SK-N-SH (cell line): ENCODE measurements around the gene MATR3. TPM values are rescaled to one million over a fixed set of nuclear protein-coding genes. Genes with fewer than 3 reads are reported as not detected.

Experiments
- CTCF ChIA-PET: fragments of 300-600, 350-600 bp; formaldehyde crosslinking; extraction: SDS; loops from one replicate; lab custom pipeline; 2021; lab: Yijun Ruan, JAX
- POLR2A ChIA-PET: fragments of 350-600 bp; sonication (Branson Sonifier 250); formaldehyde crosslinking; extraction: SDS; loops from one replicate; lab custom pipeline; 2020; ENCODE audit warnings: antibody characterized with exemption, inconsistent platforms; lab: Yijun Ruan, JAX
- DNase-seq: peaks from one replicate; pipeline ENCODE4 v3.0.0; 2012
- H2AFZ ChIP-seq: fragments of 200-600 bp; sonication (generic); 2 replicates; pipeline ENCODE4 v1.8.1; 2016; ENCODE audit warnings: antibody characterized with exemption, mild to moderate bottlenecking, low read depth
- H3F3A ChIP-seq: fragments of 200-600 bp; sonication (generic); replicated peaks from 2 replicates; pipeline ENCODE3; 2016; ENCODE audit warnings: antibody characterized with exemption, mild to moderate bottlenecking; ENCODE audit not compliant: insufficient read depth
- H3K27ac ChIP-seq, 2 experiments: fragments of 200-500 bp in 1 of 2; fragments of 200-600 bp in 1 of 2; sonication (Bioruptor generic) in 1 of 2; sonication (generic), shearing (Covaris generic) in 1 of 2; 2 replicates each; pipeline versions ENCODE4 v1.5.1 to v1.6.1; 2014 to 2016; ENCODE audit warnings: low read depth in 2 of 2, inconsistent platforms in 1 of 2, low read length in 1 of 2, mild to moderate bottlenecking in 1 of 2, mixed read lengths in 1 of 2
- H3K27me3 ChIP-seq: fragments of 200-600 bp; sonication (generic), shearing (Covaris generic); 2 replicates; pipeline ENCODE4 v1.6.1; 2016; ENCODE audit warnings: mixed run types; ENCODE audit not compliant: insufficient read depth
- H3K36me3 ChIP-seq, 2 experiments: fragments of 200-500 bp in 1 of 2; fragments of 200-600 bp in 1 of 2; sonication (Bioruptor generic) in 1 of 2; sonication (generic) in 1 of 2; replicated peaks in 1 of 2; 2 replicates each; pipeline versions ENCODE3 to v1.5.1; 2014 to 2016; ENCODE audit warnings: low read length in 1 of 2, mild to moderate bottlenecking in 1 of 2; ENCODE audit not compliant: insufficient read depth in 2 of 2, control insufficient read depth in 1 of 2
- H3K4me1 ChIP-seq, 2 experiments: fragments of 200-500 bp in 1 of 2; fragments of 200-600 bp in 1 of 2; sonication (Bioruptor generic) in 1 of 2; sonication (generic), shearing (Covaris generic) in 1 of 2; 2 replicates each; pipeline versions ENCODE4 v1.5.1 to v1.6.1; 2014 to 2016; ENCODE audit warnings: low read depth in 1 of 2, low read length in 1 of 2, mixed run types in 1 of 2; ENCODE audit not compliant: insufficient read depth in 2 of 2, control insufficient read depth in 1 of 2
- H3K4me2 ChIP-seq: fragments of 200-600 bp; sonication (generic), shearing (Covaris generic); 2 replicates; pipeline ENCODE4 v1.6.1; 2017; ENCODE audit warnings: mixed run types
- H3K4me3 ChIP-seq, 2 experiments: fragments of 200-500 bp in 1 of 2; fragments of 200-600 bp in 1 of 2; sonication (Bioruptor generic) in 1 of 2; sonication (generic), shearing (Covaris generic) in 1 of 2; 2 replicates each; pipeline versions ENCODE4 v1.5.1 to v1.8.1; 2014 to 2016; ENCODE audit warnings: low read depth in 2 of 2, inconsistent platforms in 1 of 2, low read length in 1 of 2, mild to moderate bottlenecking in 1 of 2, mixed read lengths in 1 of 2, moderate library complexity in 1 of 2
- H3K79me2 ChIP-seq: fragments of 200-600 bp; sonication (generic); 2 replicates; pipeline ENCODE4 v1.8.1; 2017; ENCODE audit warnings: mild to moderate bottlenecking; ENCODE audit not compliant: insufficient read depth
- H3K9ac ChIP-seq: fragments of 200-600 bp; sonication (generic); 2 replicates; pipeline ENCODE4 v1.6.1; 2017; ENCODE audit warnings: mixed run types
- H3K9me2 ChIP-seq: fragments of 200-600 bp; sonication (generic); 2 replicates; pipeline ENCODE4 v1.6.1; 2017; ENCODE audit warnings: mixed run types
- H3K9me3 ChIP-seq: fragments of 200-600 bp; sonication (generic); 2 replicates; pipeline ENCODE4 v1.6.1; 2017; ENCODE audit warnings: mixed run types, mild to moderate bottlenecking, moderate library complexity
- H4K20me1 ChIP-seq: fragments of 200-600 bp; sonication (generic); 2 replicates; pipeline ENCODE4 v1.6.1; 2017; ENCODE audit warnings: mild to moderate bottlenecking, mixed run types; ENCODE audit not compliant: insufficient read depth
- CHD2 ChIP-seq: fragments of 150-350 bp; IDR thresholded peaks from 2 replicates; pipeline ENCODE4 v1.6.1; 2018; ENCODE audit warnings: low read length; ENCODE audit not compliant: partially characterized antibody
- EP300 ChIP-seq, 2 experiments: IDR thresholded peaks; 2 replicates each; pipeline versions ENCODE4 v1.4.0 to v1.6.1; 2012; ENCODE audit warnings: borderline replicate concordance in 1 of 2, low read depth in 1 of 2, low read length in 1 of 2
- FOSL2 ChIP-seq: IDR thresholded peaks from 2 replicates; pipeline ENCODE4 v1.4.0; 2012; ENCODE audit warnings: low read depth, mild to moderate bottlenecking, moderate library complexity, borderline replicate concordance
- GABPA ChIP-seq: IDR thresholded peaks from 2 replicates; pipeline ENCODE4 v1.4.0; 2012; ENCODE audit warnings: low read depth, mild to moderate bottlenecking
- GATA2 ChIP-seq: sonication (generic); formaldehyde crosslinking; IDR thresholded peaks from 2 replicates; pipeline ENCODE4 v1.5.0; 2020; ENCODE audit warnings: mild to moderate bottlenecking, missing genetic modification reagents
- JUND ChIP-seq: IDR thresholded peaks from 2 replicates; pipeline ENCODE4 v1.4.0; 2012
- MEF2A ChIP-seq: IDR thresholded peaks from 2 replicates; pipeline ENCODE4 v1.4.0; 2012; ENCODE audit warnings: low read depth, borderline replicate concordance
- NFIC ChIP-seq: IDR thresholded peaks from 2 replicates; pipeline ENCODE4 v1.4.0; 2012; ENCODE audit warnings: borderline replicate concordance
- NRF1 ChIP-seq: IDR thresholded peaks from 2 replicates; pipeline ENCODE4 v1.6.1; 2012; ENCODE audit warnings: low read depth, mild to moderate bottlenecking, low read length
- POLR2AphosphoS5 ChIP-seq: IDR thresholded peaks from 2 replicates; pipeline ENCODE4 v1.6.1; 2012; ENCODE audit warnings: low read depth, low read length
- RCOR1 ChIP-seq: fragments of 150-350 bp; IDR thresholded peaks from 2 replicates; pipeline ENCODE4 v1.6.1; 2017; ENCODE audit warnings: antibody characterized with exemption, low read length
- RXRA ChIP-seq: IDR thresholded peaks from 2 replicates; pipeline ENCODE4 v1.4.0; 2012; ENCODE audit warnings: low read depth, mild to moderate bottlenecking, borderline replicate concordance
- SIN3A ChIP-seq: IDR thresholded peaks from 2 replicates; pipeline ENCODE4 v1.6.1; 2012; ENCODE audit warnings: low read depth, mild to moderate bottlenecking, low read length, moderate library complexity, borderline replicate concordance
- SMC3 ChIP-seq: IDR thresholded peaks from 2 replicates; pipeline ENCODE4 v1.6.1; 2012; ENCODE audit warnings: low read depth, low read length, improper control_type of control experiment
- TAF1 ChIP-seq: IDR thresholded peaks from 2 replicates; pipeline ENCODE4 v1.6.1; 2012; ENCODE audit warnings: low read depth, mild to moderate bottlenecking, low read length, moderate library complexity, borderline replicate concordance
- WGBS: methylation state at CpG from one replicate; pipeline ENCODE4 v1.1.6; 2017; ENCODE audit warnings: low lambda C conversion rate; 5-methylcytosine and 5-hydroxymethylcytosine counted together
- polyA plus RNA-seq, 3 experiments: library from polyadenylated mRNA; depleted of rRNA; stranded (reverse); fragments of >200 nt; gene quantifications; 2 replicates each; pipeline ENCODE4 v1.2.3, GENCODE V29; 2012
- TF ChIP-seq, protein P1 (sequence below): IDR thresholded peaks from 2 replicates; pipeline ENCODE4 v1.4.0; 2012; ENCODE audit warnings: low read depth, borderline replicate concordance
- TF ChIP-seq, protein P2 (sequence below): IDR thresholded peaks from 2 replicates; pipeline ENCODE4; 2012
- TF ChIP-seq, protein P3 (sequence below): fragments of 200-600 bp; sonication (generic); IDR thresholded peaks from 2 replicates; pipeline ENCODE4 v1.6.1; 2017; ENCODE audit warnings: antibody characterized with exemption, mild to moderate bottlenecking, moderate library complexity
- TF ChIP-seq, protein P4 (sequence below): IDR thresholded peaks from 2 replicates; pipeline ENCODE4 v1.4.0; 2012; ENCODE audit warnings: low read depth
- TF ChIP-seq, protein P5 (sequence below): IDR thresholded peaks from 2 replicates; pipeline ENCODE4 v1.4.0; 2012; ENCODE audit warnings: low read depth, borderline replicate concordance

MATR3 gene
- polyA plus RNA-seq, 1 of the 3 experiments (the other 2 are of a cell fraction) = 40.4 TPM

- Histone ChIP-seq H2AFZ (no peak overlapping the region), H3K36me3 (peaks cover 55 to 82% of the 10 kb centered on the region in 2 experiments), H3K9me2 (no peaks in the 10 kb centered on the region), H3K27me3 (no peaks in the 10 kb centered on the region), H3K4me3 (no peak overlapping the region), H4K20me1 (peaks cover 4% of the 10 kb centered on the region; the same call in 1 of the 2 replicates), H3K27ac (no peak overlapping the region), H3K4me2 (no peak overlapping the region), H3K4me1 (peaks cover 11 to 13% of the 10 kb centered on the region in 2 experiments; a peak in 2 of 4 replicates), H3F3A (peaks cover 30% of the 10 kb centered on the region), H3K79me2 (peaks cover 49% of the 10 kb centered on the region), H3K9ac (no peak overlapping the region), H3K9me3 (no peaks in the 10 kb centered on the region)
- TF ChIP-seq, protein P1, sequence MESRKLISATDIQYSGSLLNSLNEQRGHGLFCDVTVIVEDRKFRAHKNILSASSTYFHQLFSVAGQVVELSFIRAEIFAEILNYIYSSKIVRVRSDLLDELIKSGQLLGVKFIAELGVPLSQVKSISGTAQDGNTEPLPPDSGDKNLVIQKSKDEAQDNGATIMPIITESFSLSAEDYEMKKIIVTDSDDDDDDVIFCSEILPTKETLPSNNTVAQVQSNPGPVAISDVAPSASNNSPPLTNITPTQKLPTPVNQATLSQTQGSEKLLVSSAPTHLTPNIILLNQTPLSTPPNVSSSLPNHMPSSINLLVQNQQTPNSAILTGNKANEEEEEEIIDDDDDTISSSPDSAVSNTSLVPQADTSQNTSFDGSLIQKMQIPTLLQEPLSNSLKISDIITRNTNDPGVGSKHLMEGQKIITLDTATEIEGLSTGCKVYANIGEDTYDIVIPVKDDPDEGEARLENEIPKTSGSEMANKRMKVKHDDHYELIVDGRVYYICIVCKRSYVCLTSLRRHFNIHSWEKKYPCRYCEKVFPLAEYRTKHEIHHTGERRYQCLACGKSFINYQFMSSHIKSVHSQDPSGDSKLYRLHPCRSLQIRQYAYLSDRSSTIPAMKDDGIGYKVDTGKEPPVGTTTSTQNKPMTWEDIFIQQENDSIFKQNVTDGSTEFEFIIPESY = no peak
- TF ChIP-seq RCOR1 = no peak
- TF ChIP-seq RXRA = no peak
- TF ChIP-seq, protein P2, sequence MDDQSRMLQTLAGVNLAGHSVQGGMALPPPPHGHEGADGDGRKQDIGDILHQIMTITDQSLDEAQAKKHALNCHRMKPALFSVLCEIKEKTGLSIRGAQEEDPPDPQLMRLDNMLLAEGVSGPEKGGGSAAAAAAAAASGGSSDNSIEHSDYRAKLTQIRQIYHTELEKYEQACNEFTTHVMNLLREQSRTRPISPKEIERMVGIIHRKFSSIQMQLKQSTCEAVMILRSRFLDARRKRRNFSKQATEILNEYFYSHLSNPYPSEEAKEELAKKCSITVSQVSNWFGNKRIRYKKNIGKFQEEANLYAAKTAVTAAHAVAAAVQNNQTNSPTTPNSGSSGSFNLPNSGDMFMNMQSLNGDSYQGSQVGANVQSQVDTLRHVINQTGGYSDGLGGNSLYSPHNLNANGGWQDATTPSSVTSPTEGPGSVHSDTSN = no peak
- no peak for TF ChIP-seq SMC3
- no peak for TF ChIP-seq NFIC
- DNase-seq = no peak
- ChIA-PET CTCF (interaction anchor here (1.3 to 2.4 kb wide), 2 partner anchors 10 to 12 kb away, joined by 3 to 7 read pairs; no protein-coding TSS in a partner anchor), POLR2A (no interaction called here)
- WGBS = 93% methylated on average over 6 of the region's 6 CpGs
These were observed 14.8 kb upstream of the MATR3 start for GRCh38 chr5:139278540-139279274.

- Histone ChIP-seq H3K4me1 (peaks cover 0 to 5% of the 10 kb centered on the region in 2 experiments; a peak in 1 of 4 replicates), H3K4me2 (no peak overlapping the region), H3K27me3 (no peaks in the 10 kb centered on the region), H3K36me3 (peaks cover 63 to 88% of the 10 kb centered on the region in 2 experiments), H4K20me1 (no peaks in the 10 kb centered on the region; the same call in 1 of the 2 replicates), H3F3A (peaks cover 46% of the 10 kb centered on the region), H3K9ac (no peak overlapping the region), H2AFZ (no peak overlapping the region), H3K4me3 (no peak overlapping the region), H3K9me3 (no peaks in the 10 kb centered on the region), H3K9me2 (no peaks in the 10 kb centered on the region), H3K27ac (no peak overlapping the region), H3K79me2 (peaks cover 17% of the 10 kb centered on the region; the same call in 1 of the 2 replicates)
- POLR2A ChIA-PET = no interaction called here
- DNase-seq = no peak
- CTCF ChIA-PET = no interaction called here
- TF ChIP-seq JUND (no peak), TAF1 (no peak), CHD2 (no peak), FOSL2 (no peak), NRF1 (no peak), EP300 (IDR thresholded peaks at IDR 0.05; ENCODE audit: borderline replicate concordance in 1 of 2, low read depth in 1 of 2, low read length in 1 of 2) (no peak), RXRA (no peak), SIN3A (no peak), POLR2AphosphoS5 (no peak), MEF2A (no peak), GATA2 (CRISPR knock-in tag) (no peak), GABPA (no peak)
- TF ChIP-seq, protein P3, sequence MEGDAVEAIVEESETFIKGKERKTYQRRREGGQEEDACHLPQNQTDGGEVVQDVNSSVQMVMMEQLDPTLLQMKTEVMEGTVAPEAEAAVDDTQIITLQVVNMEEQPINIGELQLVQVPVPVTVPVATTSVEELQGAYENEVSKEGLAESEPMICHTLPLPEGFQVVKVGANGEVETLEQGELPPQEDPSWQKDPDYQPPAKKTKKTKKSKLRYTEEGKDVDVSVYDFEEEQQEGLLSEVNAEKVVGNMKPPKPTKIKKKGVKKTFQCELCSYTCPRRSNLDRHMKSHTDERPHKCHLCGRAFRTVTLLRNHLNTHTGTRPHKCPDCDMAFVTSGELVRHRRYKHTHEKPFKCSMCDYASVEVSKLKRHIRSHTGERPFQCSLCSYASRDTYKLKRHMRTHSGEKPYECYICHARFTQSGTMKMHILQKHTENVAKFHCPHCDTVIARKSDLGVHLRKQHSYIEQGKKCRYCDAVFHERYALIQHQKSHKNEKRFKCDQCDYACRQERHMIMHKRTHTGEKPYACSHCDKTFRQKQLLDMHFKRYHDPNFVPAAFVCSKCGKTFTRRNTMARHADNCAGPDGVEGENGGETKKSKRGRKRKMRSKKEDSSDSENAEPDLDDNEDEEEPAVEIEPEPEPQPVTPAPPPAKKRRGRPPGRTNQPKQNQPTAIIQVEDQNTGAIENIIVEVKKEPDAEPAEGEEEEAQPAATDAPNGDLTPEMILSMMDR = no peak
- TF ChIP-seq, protein P4, sequence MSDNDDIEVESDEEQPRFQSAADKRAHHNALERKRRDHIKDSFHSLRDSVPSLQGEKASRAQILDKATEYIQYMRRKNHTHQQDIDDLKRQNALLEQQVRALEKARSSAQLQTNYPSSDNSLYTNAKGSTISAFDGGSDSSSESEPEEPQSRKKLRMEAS = no peak
- TF ChIP-seq, protein P2 = no peak
- TF ChIP-seq, protein P5, sequence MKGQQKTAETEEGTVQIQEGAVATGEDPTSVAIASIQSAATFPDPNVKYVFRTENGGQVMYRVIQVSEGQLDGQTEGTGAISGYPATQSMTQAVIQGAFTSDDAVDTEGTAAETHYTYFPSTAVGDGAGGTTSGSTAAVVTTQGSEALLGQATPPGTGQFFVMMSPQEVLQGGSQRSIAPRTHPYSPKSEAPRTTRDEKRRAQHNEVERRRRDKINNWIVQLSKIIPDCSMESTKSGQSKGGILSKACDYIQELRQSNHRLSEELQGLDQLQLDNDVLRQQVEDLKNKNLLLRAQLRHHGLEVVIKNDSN = no peak
These were observed 11.4 kb upstream of the MATR3 start for GRCh38 chr5:139282197-139282557.
